Parathyroid adenoma (tissue), 2 donors: Measurements from ENCODE around the gene SEPTIN2.

Experiments used
- H2AFZ ChIP-seq: fragments of 300-600 bp; sonication (generic); one replicate; pipeline ENCODE4 v1.7.0; 2017; ENCODE audit warnings: antibody characterized with exemption, mild to moderate bottlenecking
- H3K27ac ChIP-seq: fragments of 300-600 bp; sonication (generic); one replicate; pipeline ENCODE4 v1.7.0; 2017
- H3K27me3 ChIP-seq: fragments of 300-600 bp; sonication (generic); one replicate; pipeline ENCODE4 v1.7.0; 2017; ENCODE audit warnings: low read length; ENCODE audit not compliant: control insufficient read depth, insufficient read depth
- H3K36me3 ChIP-seq: fragments of 300-600 bp; sonication (generic); one replicate; pipeline ENCODE4 v1.7.0; 2017; ENCODE audit warnings: low read length; ENCODE audit not compliant: control insufficient read depth, insufficient read depth
- H3K4me1 ChIP-seq: fragments of 300-600 bp; sonication (generic); one replicate; pipeline ENCODE4 v1.7.0; 2017; ENCODE audit warnings: control low read depth
- H3K4me2 ChIP-seq: fragments of 300-600 bp; sonication (generic); one replicate; pipeline ENCODE4 v1.7.0; 2017; ENCODE audit warnings: low read length
- H3K4me3 ChIP-seq: fragments of 300-600 bp; sonication (generic); one replicate; pipeline ENCODE4 v1.7.0; 2017; ENCODE audit warnings: low read depth, low read length
- H3K79me2 ChIP-seq: fragments of 300-600 bp; sonication (generic); one replicate; pipeline ENCODE4 v1.7.0; 2017; ENCODE audit warnings: control low read depth
- H3K9ac ChIP-seq: fragments of 300-600 bp; sonication (generic); one replicate; pipeline ENCODE4 v1.7.0; 2017; ENCODE audit warnings: mild to moderate bottlenecking
- H3K9me3 ChIP-seq: fragments of 300-600 bp; sonication (generic); one replicate; pipeline ENCODE4 v1.7.0; 2017; ENCODE audit warnings: low read length; ENCODE audit not compliant: control insufficient read depth
- CTCF ChIP-seq: fragments of 300-600 bp; sonication (generic); IDR thresholded peaks from one replicate; pipeline ENCODE4 v1.7.0; 2017; ENCODE audit warnings: antibody characterized with exemption, mild to moderate bottlenecking
- donor health status: primary hyperparathyroidism.

Gene SEPTIN2

GRCh38 chr2:241307055-241307454 lies 8.7 kb upstream of the SEPTIN2 start:
- Histone ChIP-seq H2AFZ (no peak overlapping the region), H3K4me3 (no peak overlapping the region), H3K27me3 (no peaks in the 10 kb centered on the region), H3K36me3 (no peaks in the 10 kb centered on the region), H3K79me2 (peaks cover 82% of the 10 kb centered on the region), H3K4me2 (no peak overlapping the region), H3K4me1 (peaks cover 7% of the 10 kb centered on the region), H3K9ac (no peak overlapping the region), H3K27ac (no peak overlapping the region), H3K9me3 (no peaks in the 10 kb centered on the region)
- no peak for TF ChIP-seq CTCF

GRCh38 chr2:241308267-241308666 lies 7.5 kb upstream of the SEPTIN2 start:
- Histone ChIP-seq H3K9me3 (no peaks in the 10 kb centered on the region), H2AFZ (no peak overlapping the region), H3K4me2 (no peak overlapping the region), H3K27me3 (no peaks in the 10 kb centered on the region), H3K4me1 (peaks cover 7% of the 10 kb centered on the region), H3K27ac (no peak overlapping the region), H3K36me3 (no peaks in the 10 kb centered on the region), H3K4me3 (no peak overlapping the region), H3K9ac (no peak overlapping the region), H3K79me2 (peaks cover 82% of the 10 kb centered on the region)
- TF ChIP-seq CTCF, result no peak

- no peak overlapping the region for H3K4me3 ChIP-seq
- no peak for TF ChIP-seq CTCF
- H3K27ac ChIP-seq, result no peak overlapping the region
- H3K36me3 ChIP-seq, result no peaks in the 10 kb centered on the region
- no peak overlapping the region for H3K9ac ChIP-seq
- H3K79me2 ChIP-seq, result peaks cover 83% of the 10 kb centered on the region
- H3K27me3 ChIP-seq, result no peaks in the 10 kb centered on the region
- H3K9me3 ChIP-seq, result no peaks in the 10 kb centered on the region
- no peak overlapping the region for H2AFZ ChIP-seq
- peaks cover 8% of the 10 kb centered on the region for H3K4me1 ChIP-seq
- H3K4me2 ChIP-seq, result no peak overlapping the region
Measured at GRCh38 chr2:241308832-241309500, 6.8 kb upstream of the SEPTIN2 start.

GRCh38 chr2:241309684-241310117 lies 6.0 kb upstream of the SEPTIN2 start:
- Histone ChIP-seq H3K27me3 (no peaks in the 10 kb centered on the region), H3K9ac (no peak overlapping the region), H3K4me2 (no peak overlapping the region), H3K79me2 (peaks cover 84% of the 10 kb centered on the region), H2AFZ (no peak overlapping the region), H3K9me3 (no peaks in the 10 kb centered on the region), H3K4me3 (no peak overlapping the region), H3K27ac (no peak overlapping the region), H3K4me1 (peaks cover 8% of the 10 kb centered on the region), H3K36me3 (no peaks in the 10 kb centered on the region)
- no peak for TF ChIP-seq CTCF
